LHCN-M2 (cell line): ENCODE measurements around the gene CRTAC1. TPM values are rescaled to one million over a fixed set of nuclear protein-coding genes. Genes with fewer than 3 reads are reported as not detected.
A peak's percentile ranks its signal among the peaks of the same experiment; 100 is the strongest.
"Not testable (repeated sequence)": the region's sequence is repeated elsewhere in the genome, so short reads cannot be mapped to it uniquely, and the experiment has no call there.

Experiments used
- DNase-seq: peaks from one replicate; pipeline ENCODE4 v3.0.0-alpha.2; 2012; ENCODE audit warnings: low read depth
- total RNA-seq: library from RNA; depleted of rRNA; stranded (reverse); fragments of >200 nt; gene quantifications from 2 replicates; pipeline ENCODE4 v1.2.3, GENCODE V29; 2014

CRTAC1 gene
- total RNA-seq, 1 experiment from 2014 or later: not detected

DNA sequence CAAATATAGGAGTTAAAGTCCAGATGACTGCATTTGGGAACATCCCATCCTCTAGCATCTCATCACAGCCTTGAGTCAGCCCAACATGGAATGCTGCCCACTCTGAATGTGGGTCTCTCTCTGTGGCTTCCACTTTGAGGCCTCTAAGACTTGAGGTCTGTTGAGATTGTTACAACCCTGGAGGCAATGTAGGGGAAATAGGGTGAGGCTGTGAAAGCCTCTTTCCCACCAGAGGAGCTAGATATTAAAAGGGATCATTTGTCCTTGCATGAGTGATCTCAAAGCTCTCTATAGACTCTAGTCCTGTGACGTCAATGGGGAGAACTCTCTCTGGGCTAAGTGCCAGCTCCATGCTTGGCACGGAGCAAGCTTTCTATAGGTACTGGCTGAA lies 187.1 kb downstream of the CRTAC1 start:
- DNase-seq: peak; percentile 7

- no peak for DNase-seq
These were observed 187.7 kb downstream of the CRTAC1 start for GRCh38 chr10:97842656-97843280.

GRCh38 chr10:97842114-97842513 lies 188.3 kb downstream of the CRTAC1 start:
- not testable (repeated sequence) for DNase-seq

GRCh38 chr10:97841166-97841565 lies 189.3 kb downstream of the CRTAC1 start:
- not testable (repeated sequence) for DNase-seq

DNA sequence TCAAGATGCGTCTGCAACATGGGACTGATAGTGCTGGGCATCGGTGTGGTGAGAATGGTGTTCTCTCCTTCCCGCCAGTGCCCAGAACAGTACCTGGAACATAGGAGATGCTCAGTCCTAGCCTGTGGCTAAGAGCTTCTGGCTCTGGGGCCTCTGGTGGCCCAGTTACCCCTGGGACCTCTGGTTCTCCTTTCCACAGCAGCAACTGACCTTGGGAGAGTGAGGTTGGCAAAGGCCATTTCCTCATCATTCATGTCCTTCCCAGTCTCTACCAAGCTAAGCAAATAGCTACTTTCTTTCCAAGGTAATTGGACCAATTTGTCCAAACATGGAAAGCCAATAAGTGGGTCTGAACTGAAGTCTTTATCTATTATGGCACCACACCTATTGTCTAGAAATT lies 192.3 kb downstream of the CRTAC1 start:
- no peak for DNase-seq

DNA sequence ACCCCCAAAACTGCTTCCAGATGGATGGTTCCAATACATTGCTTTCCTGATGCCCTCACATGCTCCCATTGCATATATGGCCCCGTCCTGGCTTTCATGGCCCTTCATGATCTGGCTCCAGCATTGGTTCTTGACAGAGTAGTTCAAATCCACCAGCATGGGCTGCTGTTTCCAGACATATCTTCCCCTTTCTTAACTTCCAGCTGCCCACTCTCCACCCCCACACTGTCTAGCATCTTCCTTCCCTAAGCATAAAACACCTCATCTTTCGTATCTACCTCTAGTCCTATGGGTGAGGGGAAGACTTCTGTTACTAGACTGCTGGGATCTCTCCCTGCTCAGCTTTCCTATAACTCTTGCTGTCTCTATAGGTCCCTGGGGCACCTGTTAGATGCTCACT lies 194.0 kb downstream of the CRTAC1 start:
- no peak for DNase-seq

DNA sequence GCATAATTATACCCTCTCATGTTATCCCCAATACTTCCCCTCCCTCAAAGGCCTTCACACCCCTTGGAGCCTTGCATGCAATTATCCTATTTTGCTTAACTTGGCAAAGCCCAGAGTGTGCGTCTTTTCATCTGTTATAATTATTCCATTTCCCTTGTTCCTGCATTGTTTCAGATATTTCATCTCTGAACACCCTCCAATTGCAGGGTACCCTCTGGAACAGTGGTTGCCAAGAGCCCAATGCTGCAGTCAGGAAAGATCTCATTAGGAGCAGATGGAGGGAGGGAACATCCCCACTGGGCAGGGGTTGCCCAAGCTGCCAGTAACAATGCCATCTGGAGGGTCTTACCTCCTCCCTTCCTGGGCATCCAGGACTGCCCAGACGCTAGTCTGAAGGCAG lies 199.2 kb downstream of the CRTAC1 start:
- no peak for DNase-seq

- DNase-seq: no peak
These were observed 200.4 kb downstream of the CRTAC1 start for GRCh38 chr10:97830064-97830463.

GRCh38 chr10:97828721-97829120 lies 201.7 kb downstream of the CRTAC1 start:
- no peak for DNase-seq

GRCh38 chr10:97827702-97828291 lies 202.6 kb downstream of the CRTAC1 start:
- DNase-seq: no peak

GRCh38 chr10:97826892-97827291 lies 203.5 kb downstream of the CRTAC1 start:
- no peak for DNase-seq

DNA sequence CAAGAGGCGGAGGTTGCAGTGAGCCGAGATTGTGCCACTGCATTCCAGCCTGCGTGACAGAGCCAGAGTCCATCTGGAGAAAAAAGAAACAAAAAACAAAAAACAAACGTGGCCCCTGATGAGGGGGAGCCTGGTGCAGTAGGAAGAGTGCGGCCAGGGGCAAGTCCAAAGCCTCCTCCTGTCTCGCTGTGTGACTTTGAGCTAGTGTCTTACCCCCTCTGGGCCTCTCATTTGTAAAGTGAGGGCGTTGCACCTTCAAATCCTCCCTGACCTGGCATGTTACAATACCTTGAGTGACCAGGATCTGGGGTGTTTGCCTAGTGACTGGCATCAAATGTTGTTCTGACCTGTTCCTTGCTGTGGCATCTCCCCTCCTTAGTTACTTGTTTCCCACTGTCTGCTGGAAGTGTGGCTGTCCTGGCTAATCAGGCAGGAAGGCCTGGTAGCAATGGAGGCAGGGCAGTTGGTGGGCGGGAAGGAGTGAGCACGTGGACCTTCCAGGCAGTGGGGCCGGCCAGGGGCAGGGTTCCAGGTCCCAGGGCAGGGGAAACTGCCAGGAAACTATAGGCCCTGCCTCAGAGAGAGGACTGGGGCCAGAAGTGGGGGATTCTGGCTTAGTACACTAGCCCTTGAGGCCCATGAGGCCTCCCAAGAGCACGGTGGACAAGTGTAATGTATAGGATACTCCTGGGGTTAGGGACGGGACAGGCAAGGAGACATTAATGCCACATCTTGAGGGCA lies 205.2 kb downstream of the CRTAC1 start:
- DNase-seq: no peak

DNA sequence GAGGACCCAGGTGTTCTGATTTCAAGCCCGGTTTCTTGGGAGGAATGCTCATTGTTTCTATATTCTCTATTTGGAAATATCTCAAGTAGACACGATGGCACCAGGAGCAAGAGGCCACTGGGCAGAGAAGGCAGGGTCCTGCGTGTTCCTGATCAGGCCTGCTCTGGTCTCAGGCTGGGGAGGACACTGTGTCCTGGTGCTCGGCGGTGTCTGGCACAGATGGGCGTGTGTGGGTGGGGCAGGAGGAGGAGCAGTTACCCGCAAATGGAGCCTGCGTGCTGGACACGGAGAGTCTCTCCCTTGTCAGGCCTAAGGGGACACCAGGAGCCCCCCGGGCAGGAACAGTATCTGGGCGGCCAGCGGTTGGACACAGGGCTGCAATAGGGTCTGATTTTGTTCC lies 206.7 kb downstream of the CRTAC1 start:
- DNase-seq: no peak

DNA sequence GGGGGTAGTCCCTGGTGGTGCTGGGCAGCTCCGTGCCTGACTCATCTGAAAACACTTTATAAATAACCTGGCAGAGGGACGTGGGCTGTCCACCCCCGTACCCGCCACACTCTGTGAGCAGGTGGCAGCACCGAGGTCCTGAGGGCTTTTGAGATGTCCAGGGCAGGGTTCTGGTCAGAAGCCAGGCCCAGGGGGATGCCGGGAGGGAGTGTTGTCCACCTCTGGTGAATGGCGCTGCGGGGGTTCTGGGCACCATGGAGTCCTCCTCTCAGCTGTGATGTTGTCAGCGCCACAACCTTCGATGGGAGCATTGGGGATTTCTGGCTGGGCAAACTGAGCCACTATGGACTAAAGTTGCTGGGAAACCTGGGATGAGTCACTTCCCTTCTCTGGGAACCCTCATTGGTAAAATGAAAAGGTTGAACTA lies 208.1 kb downstream of the CRTAC1 start:
- DNase-seq: no peak

DNA sequence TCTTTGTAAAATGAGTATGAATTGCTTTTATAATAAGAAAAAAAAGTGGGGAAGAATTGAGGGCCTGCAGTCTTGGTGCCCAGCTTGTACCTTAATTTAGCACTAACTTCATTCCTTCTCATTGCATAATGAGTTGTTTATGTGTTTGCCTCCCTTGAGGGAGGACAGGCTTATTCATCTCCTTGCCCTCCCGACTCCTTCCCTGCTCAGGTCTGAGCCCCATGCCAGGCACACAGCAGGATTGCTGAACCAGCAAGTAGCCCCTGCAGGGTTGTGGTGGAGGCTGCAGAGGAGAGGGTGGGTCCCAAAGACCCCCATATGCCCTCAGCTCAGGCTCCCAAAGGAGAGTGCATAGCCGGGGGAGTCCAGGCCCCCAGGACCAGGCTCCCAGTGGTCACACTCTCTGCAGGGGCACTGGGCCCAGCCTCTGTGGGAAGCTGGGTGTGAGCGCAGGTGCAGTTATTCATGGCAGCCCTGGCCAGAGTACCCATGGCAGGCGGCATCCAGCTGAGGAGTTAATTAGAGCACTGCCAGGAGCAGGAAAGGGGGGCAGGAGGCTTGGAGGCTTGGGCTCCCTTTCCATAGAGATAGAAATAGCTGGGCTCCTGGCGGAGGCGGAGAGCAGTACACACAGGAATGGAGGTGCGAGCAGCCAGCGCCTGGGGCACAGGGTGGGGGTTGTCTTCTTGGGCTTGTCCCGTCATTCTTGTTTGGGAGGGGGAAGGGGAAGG lies 208.9 kb downstream of the CRTAC1 start:
- no peak for DNase-seq

- no peak for DNase-seq
These were observed 210.2 kb downstream of the CRTAC1 start for GRCh38 chr10:97820096-97820704.

GRCh38 chr10:97818572-97818971 lies 211.8 kb downstream of the CRTAC1 start:
- DNase-seq: no peak

- DNase-seq: no peak
These were observed 213.8 kb downstream of the CRTAC1 start for GRCh38 chr10:97816609-97817008.
